Subcutaneous abdominal adipose tissue (tissue), 5 donors: ENCODE data around the gene CCDC77.

Source experiments
- H3K27ac ChIP-seq: one replicate; pipeline ENCODE4 v1.7.0; 2013; ENCODE audit warnings: low read depth, mild to moderate bottlenecking, inconsistent platforms, low read length, moderate library complexity
- H3K27me3 ChIP-seq, 5 donors: one replicate each; pipeline ENCODE4 v1.7.0; 2013; ENCODE audit warnings: low read length in 5 of 5, inconsistent platforms in 1 of 5; ENCODE audit not compliant: control insufficient read depth in 5 of 5, insufficient read depth in 4 of 5
- H3K36me3 ChIP-seq, 5 donors: one replicate each; pipeline ENCODE4 v1.7.0; 2013; ENCODE audit warnings: low read length in 5 of 5; ENCODE audit not compliant: control insufficient read depth in 5 of 5, insufficient read depth in 5 of 5
- H3K4me1 ChIP-seq, 5 donors: one replicate each; pipeline ENCODE4 v1.7.0; 2013; ENCODE audit warnings: low read length in 5 of 5, mild to moderate bottlenecking in 3 of 5, moderate library complexity in 1 of 5; ENCODE audit not compliant: control insufficient read depth in 5 of 5, insufficient read depth in 5 of 5
- H3K4me3 ChIP-seq, 5 donors: one replicate each; pipeline ENCODE4 v1.7.0; 2013; ENCODE audit warnings: low read length in 5 of 5, low read depth in 1 of 5
- H3K9ac ChIP-seq, 5 donors: one replicate each; pipeline ENCODE4 v1.7.0; 2013; ENCODE audit warnings: low read length in 5 of 5, mild to moderate bottlenecking in 4 of 5, moderate library complexity in 3 of 5
- H3K9me3 ChIP-seq, 5 donors: one replicate each; pipeline ENCODE4 v1.7.0; 2013; ENCODE audit warnings: low read length in 5 of 5; ENCODE audit not compliant: control insufficient read depth in 5 of 5
- donor health status: healthy.
- donor health status: healthy.
- donor health status: healthy.
- donor health status: healthy.
- donor health status: healthy.

Gene CCDC77

DNA sequence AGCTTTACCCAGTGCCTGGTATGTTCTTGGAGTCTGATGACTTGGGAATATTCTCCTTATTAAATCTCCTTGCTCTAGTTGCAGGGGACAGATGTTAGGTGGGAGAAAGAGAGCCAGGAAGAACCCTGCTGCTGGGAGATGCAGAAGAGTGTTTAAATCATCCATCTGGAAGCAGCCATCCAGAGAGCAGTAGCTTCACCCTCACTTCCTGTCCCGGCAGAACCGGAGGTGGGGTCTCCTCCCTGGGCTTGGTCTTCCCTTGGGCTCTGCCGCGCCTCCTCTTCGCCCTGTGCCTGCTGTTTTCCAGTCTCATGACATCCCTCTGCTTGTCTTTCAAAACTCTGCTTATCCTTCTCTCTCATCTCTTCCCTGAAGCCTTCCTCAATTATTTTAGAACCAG lies 73.8 kb downstream of the CCDC77 start:
- Histone ChIP-seq H3K4me1 (no peaks in the 10 kb centered on the region), H3K36me3 (no peaks in the 10 kb centered on the region), H3K9ac (no peak overlapping the region), H3K27ac (no peak overlapping the region), H3K27me3 (peaks cover 0 to 22% (median 5%) of the 10 kb centered on the region in 5 donors), H3K4me3 (no peak overlapping the region), H3K9me3 (no peaks in the 10 kb centered on the region)

DNA sequence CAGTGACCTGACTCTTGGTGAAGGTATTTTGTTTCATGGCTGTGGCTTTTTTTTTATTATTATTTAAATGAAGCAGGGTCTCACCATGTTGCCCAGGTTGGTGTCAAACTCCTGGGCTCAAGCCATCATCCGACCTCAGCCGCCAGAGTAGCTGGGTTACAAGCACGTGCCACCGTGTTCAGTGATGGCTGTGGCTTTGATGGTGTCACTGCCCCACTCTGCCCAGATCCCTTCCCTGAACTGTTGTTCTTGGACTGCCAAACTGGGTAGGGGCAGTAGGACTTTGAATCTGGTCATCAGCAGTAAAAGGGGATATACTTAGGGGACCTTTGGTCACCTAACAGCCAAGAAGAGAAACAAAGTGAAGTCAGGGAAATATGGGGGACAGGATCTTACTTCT lies 77.7 kb downstream of the CCDC77 start:
- no peaks in the 10 kb centered on the region for H3K36me3 ChIP-seq
- H3K27ac ChIP-seq = no peak overlapping the region
- no peaks in the 10 kb centered on the region for H3K9me3 ChIP-seq
- peaks cover 3 to 20% (median 7%) of the 10 kb centered on the region in 5 donors for H3K27me3 ChIP-seq
- H3K4me3 ChIP-seq = no peak overlapping the region
- H3K4me1 ChIP-seq = peaks cover 0 to 5% (median 0%) of the 10 kb centered on the region in 5 donors
- no peak overlapping the region for H3K9ac ChIP-seq

DNA sequence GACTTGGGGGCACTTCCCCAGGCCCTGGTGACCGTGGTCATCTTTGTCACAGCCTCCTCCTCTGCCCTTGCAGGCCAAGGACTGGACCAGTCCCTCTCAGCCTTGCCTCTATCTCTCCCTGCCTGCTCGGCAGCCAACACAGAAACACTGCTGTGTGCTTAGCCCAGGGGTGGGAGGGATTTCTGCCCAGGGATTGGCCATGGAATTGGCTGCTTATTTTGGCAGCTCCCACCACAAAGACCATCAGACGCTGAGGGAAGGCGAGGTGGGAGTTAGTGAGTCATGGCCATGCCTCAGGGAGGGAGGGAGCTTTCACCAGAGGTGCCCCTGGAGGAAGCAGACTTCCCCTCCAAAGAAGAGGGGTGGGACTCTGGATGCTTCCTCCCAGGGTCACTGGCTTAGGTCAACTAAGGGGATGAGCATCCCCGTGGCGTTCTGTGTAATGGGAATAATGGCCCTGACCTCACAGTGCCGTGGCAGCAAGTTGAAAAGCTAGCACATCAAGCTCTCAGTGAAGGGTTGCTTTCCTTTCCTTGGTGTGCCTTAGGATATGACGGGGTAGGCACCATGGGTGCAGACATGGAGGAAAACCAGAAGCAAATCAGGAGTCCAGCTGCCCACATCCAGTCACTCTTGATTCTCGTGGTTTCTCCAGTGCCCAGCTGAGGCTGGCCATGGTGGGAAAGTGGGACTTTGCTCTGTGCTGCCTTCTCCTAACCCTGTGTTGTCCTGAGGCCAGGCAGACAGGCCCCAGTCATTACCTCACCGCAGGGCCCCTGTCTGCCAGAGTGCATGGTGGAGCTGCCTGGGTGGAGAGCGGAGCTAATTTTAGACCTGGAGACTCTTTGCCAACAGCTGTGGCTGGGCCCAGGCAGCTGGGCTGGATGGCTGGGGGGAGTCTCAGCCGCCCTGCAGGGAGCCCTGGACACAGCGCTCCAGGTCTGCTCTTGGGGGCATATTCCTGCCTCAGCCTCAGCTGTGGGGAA lies 79.7 kb downstream of the CCDC77 start:
- Histone ChIP-seq H3K4me1 (peaks cover 0 to 5% (median 0%) of the 10 kb centered on the region in 5 donors), H3K36me3 (no peaks in the 10 kb centered on the region), H3K9me3 (no peaks in the 10 kb centered on the region), H3K9ac (no peak overlapping the region), H3K4me3 (no peak overlapping the region), H3K27ac (no peak overlapping the region), H3K27me3 (peaks cover 7 to 22% (median 12%) of the 10 kb centered on the region in 5 donors)

DNA sequence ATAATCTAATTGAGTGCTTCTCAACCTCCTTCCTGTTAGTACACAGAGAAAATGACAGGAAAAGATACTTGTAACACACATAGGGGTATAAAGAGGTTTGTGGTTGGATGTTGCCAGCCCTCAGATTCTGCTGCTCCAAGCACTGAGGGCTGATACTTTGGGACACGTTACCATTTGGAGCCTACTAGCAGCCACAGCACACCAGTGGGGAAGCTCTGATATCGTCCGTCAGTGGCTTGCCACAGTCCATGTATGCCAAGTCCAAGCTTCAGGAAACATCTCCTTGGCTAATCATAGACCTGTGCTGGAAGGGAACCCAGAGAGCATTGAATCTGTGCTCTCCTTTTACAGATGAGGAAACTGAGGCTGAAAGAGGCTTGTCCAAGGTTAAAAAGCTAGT lies 80.6 kb downstream of the CCDC77 start:
- H3K9ac ChIP-seq = no peak overlapping the region
- peaks cover 0 to 5% (median 0%) of the 10 kb centered on the region in 5 donors for H3K4me1 ChIP-seq
- no peak overlapping the region for H3K4me3 ChIP-seq
- H3K27ac ChIP-seq = no peak overlapping the region
- H3K27me3 ChIP-seq = peaks cover 7 to 22% (median 12%) of the 10 kb centered on the region in 5 donors
- no peaks in the 10 kb centered on the region for H3K9me3 ChIP-seq
- no peaks in the 10 kb centered on the region for H3K36me3 ChIP-seq

DNA sequence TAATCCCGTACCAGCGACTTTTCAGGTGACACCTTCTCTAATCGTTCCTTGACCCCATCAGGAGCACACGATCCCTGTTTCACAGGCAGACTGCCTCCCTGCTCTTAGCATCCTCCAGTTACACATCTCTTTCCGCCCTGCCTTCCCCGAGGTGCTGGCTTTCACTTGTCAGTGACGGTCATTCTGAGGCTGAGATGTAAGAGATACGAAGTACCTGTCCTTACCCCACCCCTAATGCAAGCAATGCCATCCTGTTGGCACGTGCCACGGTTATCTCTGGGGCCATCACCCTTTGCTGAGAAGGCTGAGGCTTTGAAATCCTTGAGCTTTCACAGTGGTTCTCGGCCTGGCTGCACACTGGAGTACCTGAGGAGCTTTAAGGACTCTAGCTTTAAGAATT lies 82.7 kb downstream of the CCDC77 start:
- Histone ChIP-seq H3K36me3 (no peaks in the 10 kb centered on the region), H3K9ac (no peak overlapping the region), H3K27me3 (peaks cover 7 to 22% (median 9%) of the 10 kb centered on the region in 5 donors), H3K9me3 (no peaks in the 10 kb centered on the region), H3K4me1 (peaks cover 0 to 5% (median 0%) of the 10 kb centered on the region in 5 donors), H3K27ac (no peak overlapping the region), H3K4me3 (no peak overlapping the region)

DNA sequence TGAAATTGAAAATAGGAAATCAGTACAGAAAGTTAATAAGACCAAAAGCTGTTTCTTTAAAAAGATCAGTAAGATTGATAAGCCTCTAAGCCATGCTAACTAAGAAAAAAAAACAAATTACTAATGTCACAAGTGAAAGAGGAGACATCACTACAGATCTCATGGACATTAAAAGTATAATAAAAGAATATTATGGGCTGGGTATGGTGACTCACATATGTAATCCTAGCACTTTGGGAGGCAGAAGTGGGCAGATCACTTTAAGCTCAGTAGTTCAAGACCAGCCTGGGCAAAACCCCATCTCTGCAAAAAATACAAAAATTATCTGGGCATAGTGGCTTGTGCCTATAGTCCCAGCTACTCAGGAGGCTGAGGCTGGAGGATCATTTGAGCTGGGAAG lies 88.8 kb downstream of the CCDC77 start:
- Histone ChIP-seq H3K4me3 (no peak overlapping the region), H3K4me1 (no peaks in the 10 kb centered on the region), H3K36me3 (no peaks in the 10 kb centered on the region), H3K9ac (no peak overlapping the region), H3K27me3 (no peaks in the 10 kb centered on the region), H3K9me3 (peaks cover 0 to 16% (median 9%) of the 10 kb centered on the region in 5 donors), H3K27ac (no peak overlapping the region)
